Measurements from ENCODE around the gene YRDC.

DNA sequence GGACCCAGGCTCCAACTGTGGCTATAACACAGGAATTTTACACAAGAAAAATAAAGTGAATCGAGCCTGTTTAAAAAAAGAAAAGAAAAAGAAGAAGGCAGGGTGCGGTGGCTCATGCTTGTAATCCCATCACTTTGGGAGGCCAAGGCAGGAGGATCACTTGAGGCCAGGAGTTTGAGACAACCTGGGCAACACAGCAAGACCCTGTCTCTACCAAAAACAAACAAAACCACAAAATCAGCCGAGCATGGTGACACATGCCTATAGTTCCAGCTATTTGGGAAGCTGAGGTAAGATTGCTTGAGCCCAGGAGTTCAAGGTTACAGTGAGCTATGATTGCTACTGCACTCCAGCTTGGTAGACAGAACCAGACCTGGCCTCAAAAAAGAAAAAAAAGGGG, 33.6 kb upstream of the YRDC start:
- no peak for TF ChIP-seq POLR2A (IDR thresholded peaks at IDR 0.05)
- TF ChIP-seq, protein P1, sequence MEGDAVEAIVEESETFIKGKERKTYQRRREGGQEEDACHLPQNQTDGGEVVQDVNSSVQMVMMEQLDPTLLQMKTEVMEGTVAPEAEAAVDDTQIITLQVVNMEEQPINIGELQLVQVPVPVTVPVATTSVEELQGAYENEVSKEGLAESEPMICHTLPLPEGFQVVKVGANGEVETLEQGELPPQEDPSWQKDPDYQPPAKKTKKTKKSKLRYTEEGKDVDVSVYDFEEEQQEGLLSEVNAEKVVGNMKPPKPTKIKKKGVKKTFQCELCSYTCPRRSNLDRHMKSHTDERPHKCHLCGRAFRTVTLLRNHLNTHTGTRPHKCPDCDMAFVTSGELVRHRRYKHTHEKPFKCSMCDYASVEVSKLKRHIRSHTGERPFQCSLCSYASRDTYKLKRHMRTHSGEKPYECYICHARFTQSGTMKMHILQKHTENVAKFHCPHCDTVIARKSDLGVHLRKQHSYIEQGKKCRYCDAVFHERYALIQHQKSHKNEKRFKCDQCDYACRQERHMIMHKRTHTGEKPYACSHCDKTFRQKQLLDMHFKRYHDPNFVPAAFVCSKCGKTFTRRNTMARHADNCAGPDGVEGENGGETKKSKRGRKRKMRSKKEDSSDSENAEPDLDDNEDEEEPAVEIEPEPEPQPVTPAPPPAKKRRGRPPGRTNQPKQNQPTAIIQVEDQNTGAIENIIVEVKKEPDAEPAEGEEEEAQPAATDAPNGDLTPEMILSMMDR (IDR thresholded peaks at IDR 0.05), result no peak
